NK-92 (cell line): ENCODE results near the gene PTPRN2.

ENCODE experiments used
- DNase-seq: peaks from one replicate; lab custom pipeline; 2025; ENCODE audit not compliant: unreplicated experiment; lab: John Stamatoyannopoulos, UW

PTPRN2 gene

GRCh38 chr7:158329686-158330085 lies 257.9 kb downstream of the PTPRN2 start:
- DNase-seq: no peak

- no peak for DNase-seq
These were observed 258.5 kb downstream of the PTPRN2 start for GRCh38 chr7:158329014-158329610.

GRCh38 chr7:158328376-158329013 lies 259.1 kb downstream of the PTPRN2 start:
- DNase-seq: no peak

GRCh38 chr7:158327571-158328180 lies 259.9 kb downstream of the PTPRN2 start:
- DNase-seq: no peak

- DNase-seq: no peak
These were observed 260.6 kb downstream of the PTPRN2 start for GRCh38 chr7:158327012-158327411.

- DNase-seq: no peak
These were observed 261.9 kb downstream of the PTPRN2 start for GRCh38 chr7:158325530-158326381.

- DNase-seq: no peak
These were observed 262.9 kb downstream of the PTPRN2 start for GRCh38 chr7:158324397-158325360.

- DNase-seq: no peak
These were observed 263.8 kb downstream of the PTPRN2 start for GRCh38 chr7:158323741-158324396.

- no peak for DNase-seq
These were observed 264.8 kb downstream of the PTPRN2 start for GRCh38 chr7:158322616-158323530.

- DNase-seq: no peak
These were observed 265.5 kb downstream of the PTPRN2 start for GRCh38 chr7:158321936-158322615.

GRCh38 chr7:158321056-158321700 lies 266.4 kb downstream of the PTPRN2 start:
- no peak for DNase-seq

- no peak for DNase-seq
These were observed 267.3 kb downstream of the PTPRN2 start for GRCh38 chr7:158320328-158320727.

- DNase-seq: no peak
These were observed 269.1 kb downstream of the PTPRN2 start for GRCh38 chr7:158318511-158318913.

GRCh38 chr7:158317238-158318205 lies 270.1 kb downstream of the PTPRN2 start:
- DNase-seq: no peak

GRCh38 chr7:158316466-158317031 lies 271.1 kb downstream of the PTPRN2 start:
- no peak for DNase-seq

GRCh38 chr7:158315881-158316280 lies 271.7 kb downstream of the PTPRN2 start:
- no peak for DNase-seq
